ENCODE data around the gene ADGRA1. TPM values are rescaled to one million over a fixed set of nuclear protein-coding genes. Genes with fewer than 3 reads are reported as not detected.
A peak's percentile ranks its signal among the peaks of the same experiment; 100 is the strongest.

The ADGRA1 gene
- total RNA-seq, 4 donors from 2014 or later: not detected

DNA sequence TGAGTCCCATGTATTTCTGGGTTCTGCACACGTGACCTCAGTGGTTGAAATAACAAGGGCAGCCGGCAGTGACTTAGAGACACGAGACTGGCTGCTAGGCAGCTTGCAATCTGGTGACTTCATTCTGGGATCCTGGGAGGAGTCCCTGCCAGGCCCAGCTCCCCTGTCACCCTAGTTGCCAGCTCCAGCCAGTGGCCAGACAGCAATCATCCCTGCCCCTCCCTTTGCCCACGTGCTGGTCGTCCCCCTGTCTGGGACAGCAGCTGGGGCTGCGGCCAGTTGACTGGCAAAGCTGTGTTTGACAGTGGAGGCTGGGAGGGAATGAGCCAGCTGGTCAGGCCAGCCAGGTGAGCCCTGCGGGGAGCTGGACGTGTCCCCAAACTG, 30.0 kb downstream of the ADGRA1 start:
- Histone ChIP-seq H3K4me3 (no peak overlapping the region), H3K27ac (peak overlapping the region; percentile 85 to 93 (median 88)), H3K27me3 (no peaks in the 10 kb centered on the region), H3K4me1 (peaks cover 6 to 10% of the 10 kb centered on the region in 2 donors), H3K9me3 (no peaks in the 10 kb centered on the region), H3K36me3 (no peaks in the 10 kb centered on the region)
- ATAC-seq: peak; percentile 95 to 96
- DNase-seq: peak; percentile 89 to 97
- intact Hi-C loops (cut with DNase I; ENCODE audit: low total_unique reads) (loop anchor here (2.0 to 10.0 kb wide), 3 partner anchors 29 to 653 kb away; no protein-coding TSS in a partner anchor), in situ Hi-C loops (cut with MboI; ENCODE audit: low sequenced_read_pairs in 4 of 4) (loop anchor here in 1 of 4 donors (25.0 kb wide), 1 partner anchor 180 kb away; the partner anchor contains the start of gene CFAP46)
- no peak for TF ChIP-seq POLR2A (IDR thresholded peaks at IDR 0.05)
- TF ChIP-seq, protein P1, sequence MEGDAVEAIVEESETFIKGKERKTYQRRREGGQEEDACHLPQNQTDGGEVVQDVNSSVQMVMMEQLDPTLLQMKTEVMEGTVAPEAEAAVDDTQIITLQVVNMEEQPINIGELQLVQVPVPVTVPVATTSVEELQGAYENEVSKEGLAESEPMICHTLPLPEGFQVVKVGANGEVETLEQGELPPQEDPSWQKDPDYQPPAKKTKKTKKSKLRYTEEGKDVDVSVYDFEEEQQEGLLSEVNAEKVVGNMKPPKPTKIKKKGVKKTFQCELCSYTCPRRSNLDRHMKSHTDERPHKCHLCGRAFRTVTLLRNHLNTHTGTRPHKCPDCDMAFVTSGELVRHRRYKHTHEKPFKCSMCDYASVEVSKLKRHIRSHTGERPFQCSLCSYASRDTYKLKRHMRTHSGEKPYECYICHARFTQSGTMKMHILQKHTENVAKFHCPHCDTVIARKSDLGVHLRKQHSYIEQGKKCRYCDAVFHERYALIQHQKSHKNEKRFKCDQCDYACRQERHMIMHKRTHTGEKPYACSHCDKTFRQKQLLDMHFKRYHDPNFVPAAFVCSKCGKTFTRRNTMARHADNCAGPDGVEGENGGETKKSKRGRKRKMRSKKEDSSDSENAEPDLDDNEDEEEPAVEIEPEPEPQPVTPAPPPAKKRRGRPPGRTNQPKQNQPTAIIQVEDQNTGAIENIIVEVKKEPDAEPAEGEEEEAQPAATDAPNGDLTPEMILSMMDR (IDR thresholded peaks at IDR 0.05 in 4 of 5, conservative IDR thresholded peaks at IDR 0.05 in 1 of 5): peak in 1 of 5 experiments; percentile 33

DNA sequence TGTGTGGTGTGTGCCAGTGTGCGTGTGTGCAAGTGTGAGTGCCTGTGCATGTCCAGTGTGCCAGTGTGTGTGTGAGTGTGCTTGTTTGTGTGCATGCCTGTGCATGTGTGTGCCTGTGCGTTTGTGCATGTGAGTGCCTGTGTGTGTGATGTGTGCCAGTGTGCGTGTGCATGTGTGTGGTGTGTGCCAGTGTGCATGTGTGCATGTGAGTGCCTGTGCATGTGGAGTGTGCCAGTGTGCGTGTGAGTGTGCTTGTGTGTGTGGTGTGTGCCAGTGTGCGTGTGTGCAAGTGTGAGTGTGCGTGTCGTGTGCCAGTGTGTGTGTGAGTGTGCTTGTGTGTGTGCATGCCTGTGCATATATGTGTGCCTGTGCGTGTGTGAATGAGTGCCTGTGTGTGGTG, 33.8 kb downstream of the ADGRA1 start:
- DNase-seq: no peak
- in situ Hi-C loops (cut with MboI; ENCODE audit: low sequenced_read_pairs in 4 of 4): loop anchor here in 2 of 4 donors (10.0 to 25.0 kb wide), 2 partner anchors 177 to 184 kb away; partner anchors contain the start of gene CFAP46 (in 2 of the 2)

DNA sequence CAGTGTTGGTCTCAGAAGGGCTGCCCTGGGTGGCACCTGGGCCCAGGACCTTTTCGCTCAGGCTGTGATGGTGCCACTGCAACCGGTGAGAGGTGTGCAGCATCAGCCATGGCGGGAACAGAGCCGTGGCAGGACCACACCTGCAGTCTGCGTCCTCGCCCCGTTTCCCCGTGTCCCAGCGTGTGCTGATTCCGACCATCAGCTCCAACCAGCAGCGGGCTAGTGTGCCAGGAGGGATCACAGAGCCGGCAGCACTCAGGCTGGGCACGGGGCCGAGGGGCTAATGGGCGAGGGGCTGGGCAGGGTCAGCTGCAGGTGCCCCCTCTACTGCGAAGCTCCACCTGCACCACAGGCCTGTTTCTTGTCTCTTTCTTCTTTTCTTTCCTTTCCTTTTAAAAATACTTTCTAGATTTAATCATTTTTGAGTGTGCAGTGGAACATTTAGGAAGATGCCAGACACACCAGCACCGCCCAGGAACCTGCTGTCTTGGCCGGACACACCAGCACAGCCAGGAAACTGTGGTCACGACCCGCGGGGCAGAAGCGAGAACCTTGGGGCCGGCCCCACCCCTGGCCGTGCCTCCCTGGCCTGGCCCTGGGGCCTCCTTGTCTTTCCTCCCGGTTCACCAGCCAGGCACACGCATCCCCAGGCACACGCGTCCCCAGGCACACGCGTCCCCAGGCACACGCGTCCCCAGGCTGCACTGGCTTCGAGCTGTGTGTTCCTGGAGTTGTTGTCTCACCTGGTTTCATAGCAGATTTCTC, 34.6 kb downstream of the ADGRA1 start:
- ATAC-seq (no peak), DNase-seq (peak in 1 of 2 donors; percentile 6)
- Histone ChIP-seq H3K36me3 (no peaks in the 10 kb centered on the region), H3K4me3 (no peak overlapping the region), H3K27me3 (peaks cover 0 to 8% (median 0%) of the 10 kb centered on the region in 3 donors), H3K27ac (no peak overlapping the region), H3K9me3 (no peaks in the 10 kb centered on the region), H3K4me1 (no peaks in the 10 kb centered on the region)
- intact Hi-C loops (cut with DNase I; ENCODE audit: low total_unique reads) (loop anchor here (10.0 kb wide), 1 partner anchor 88 kb away; no protein-coding TSS in a partner anchor), in situ Hi-C loops (cut with MboI; ENCODE audit: low sequenced_read_pairs in 4 of 4) (loop anchor here in 2 of 4 donors (10.0 to 25.0 kb wide), 2 partner anchors 178 to 185 kb away; partner anchors contain the start of gene CFAP46 (in 2 of the 2))
- TF ChIP-seq POLR2A (IDR thresholded peaks at IDR 0.05): no peak
- TF ChIP-seq, protein P1 (IDR thresholded peaks at IDR 0.05 in 4 of 5, conservative IDR thresholded peaks at IDR 0.05 in 1 of 5): no peak

More for the DNA sequence above, 33.8 kb downstream of the ADGRA1 start:
- Histone ChIP-seq H3K4me1 (peaks cover 6 to 9% of the 10 kb centered on the region in 2 donors), H3K4me3 (no peak overlapping the region), H3K27me3 (peaks cover 0 to 8% (median 0%) of the 10 kb centered on the region in 3 donors), H3K27ac (no peak overlapping the region), H3K9me3 (no peaks in the 10 kb centered on the region), H3K36me3 (no peaks in the 10 kb centered on the region)
- no peak for ATAC-seq
- intact Hi-C loops (cut with DNase I; ENCODE audit: low total_unique reads): loop anchor here (10.0 kb wide), 1 partner anchor 87 kb away; no protein-coding TSS in a partner anchor
- TF ChIP-seq, protein P1 (IDR thresholded peaks at IDR 0.05 in 4 of 5, conservative IDR thresholded peaks at IDR 0.05 in 1 of 5): no peak
- TF ChIP-seq POLR2A (IDR thresholded peaks at IDR 0.05): no peak

DNA sequence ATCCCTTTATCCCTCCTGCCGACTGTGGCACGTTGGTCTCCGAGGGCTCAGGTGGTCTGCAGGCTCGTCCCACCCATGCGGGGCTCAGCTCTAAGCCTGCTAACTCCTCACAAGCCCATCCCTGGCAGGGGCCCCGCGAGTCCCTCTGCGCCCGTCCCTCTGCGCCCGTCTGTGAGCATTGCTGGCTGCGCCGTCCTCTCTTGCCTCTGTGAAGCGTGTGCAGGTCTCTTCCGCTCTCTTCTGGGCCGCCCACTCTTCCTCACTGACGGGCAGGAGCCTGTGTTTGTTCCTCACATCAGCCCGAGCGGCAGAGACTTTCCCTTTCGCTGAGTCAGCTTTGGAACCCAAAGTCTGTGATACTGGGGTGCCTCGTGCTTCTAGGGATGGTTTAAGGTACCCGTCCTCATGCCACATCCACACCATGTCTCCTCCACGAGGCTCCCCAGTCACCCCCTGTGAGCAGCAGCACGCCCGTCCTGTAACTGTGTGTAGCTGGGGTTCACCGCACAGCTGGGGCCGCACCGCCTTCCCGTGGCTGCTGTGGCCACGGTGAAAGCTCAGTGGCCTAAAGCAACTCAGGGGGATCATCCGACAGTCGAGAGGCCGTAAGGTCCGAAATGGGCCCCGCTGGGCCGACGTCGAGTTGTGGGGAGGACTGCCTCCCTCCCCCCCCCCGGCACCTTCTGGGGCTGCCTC, 35.5 kb downstream of the ADGRA1 start:
- Histone ChIP-seq H3K27ac (no peak overlapping the region), H3K27me3 (peaks cover 0 to 8% (median 0%) of the 10 kb centered on the region in 3 donors), H3K4me3 (no peak overlapping the region), H3K9me3 (no peaks in the 10 kb centered on the region), H3K36me3 (no peaks in the 10 kb centered on the region), H3K4me1 (no peaks in the 10 kb centered on the region)
- TF ChIP-seq, protein P1 (IDR thresholded peaks at IDR 0.05 in 4 of 5, conservative IDR thresholded peaks at IDR 0.05 in 1 of 5): no peak
- no peak for TF ChIP-seq POLR2A (IDR thresholded peaks at IDR 0.05)
- in situ Hi-C loops (cut with MboI; ENCODE audit: low sequenced_read_pairs in 4 of 4) (loop anchor here in 2 of 4 donors (10.0 to 25.0 kb wide), 2 partner anchors 178 to 186 kb away; partner anchors contain the start of gene CFAP46 (in 2 of the 2)), intact Hi-C loops (cut with DNase I; ENCODE audit: low total_unique reads) (loop anchor here (10.0 kb wide), 1 partner anchor 88 kb away; no protein-coding TSS in a partner anchor)
- DNase-seq (peak in 1 of 2 donors; percentile 9), ATAC-seq (no peak)

All from gastrocnemius medialis (tissue), 4 donors.